Measurements from ENCODE around the gene CENPP. TPM values are rescaled to one million over a fixed set of nuclear protein-coding genes. Genes with fewer than 3 reads are reported as not detected.
"Not testable (repeated sequence)": the region's sequence is repeated elsewhere in the genome, so short reads cannot be mapped to it uniquely, and the experiment has no call there.

The CENPP gene
- polyA plus RNA-seq, 4 donors: 5.2 to 7.3 (median 5.7) TPM

- DNase-seq (ENCODE audit: low read depth in 4 of 4, low spot score in 3 of 4): no peak
Observed at GRCh38 chr9:92608909-92609445, 283.2 kb downstream of the CENPP start.

GRCh38 chr9:92610470-92611420 lies 285.0 kb downstream of the CENPP start:
- no peak for DNase-seq (ENCODE audit: low read depth in 4 of 4, low spot score in 3 of 4)

GRCh38 chr9:92611621-92612285 lies 286.0 kb downstream of the CENPP start:
- no peak for DNase-seq (ENCODE audit: low read depth in 4 of 4, low spot score in 3 of 4)

- no peak for DNase-seq (ENCODE audit: low read depth in 4 of 4, low spot score in 3 of 4)
Observed at GRCh38 chr9:92612292-92612691, 286.5 kb downstream of the CENPP start.

- no peak for DNase-seq (ENCODE audit: low read depth in 4 of 4, low spot score in 3 of 4)
Observed at GRCh38 chr9:92612816-92613215, 287.1 kb downstream of the CENPP start.

GRCh38 chr9:92613268-92614122 lies 287.7 kb downstream of the CENPP start:
- DNase-seq (ENCODE audit: low read depth in 4 of 4, low spot score in 3 of 4): no peak

GRCh38 chr9:92614123-92614510 lies 288.4 kb downstream of the CENPP start:
- DNase-seq (ENCODE audit: low read depth in 4 of 4, low spot score in 3 of 4): no peak

GRCh38 chr9:92614763-92615461 lies 289.2 kb downstream of the CENPP start:
- DNase-seq (ENCODE audit: low read depth in 4 of 4, low spot score in 3 of 4): no peak

GRCh38 chr9:92615790-92616189 lies 290.0 kb downstream of the CENPP start:
- no peak for DNase-seq (ENCODE audit: low read depth in 4 of 4, low spot score in 3 of 4)

- DNase-seq (ENCODE audit: low read depth in 4 of 4, low spot score in 3 of 4): no peak
Observed at GRCh38 chr9:92616199-92616641, 290.5 kb downstream of the CENPP start.

GRCh38 chr9:92616655-92617111 lies 290.9 kb downstream of the CENPP start:
- DNase-seq (ENCODE audit: low read depth in 4 of 4, low spot score in 3 of 4): no peak

GRCh38 chr9:92617195-92617813 lies 291.6 kb downstream of the CENPP start:
- DNase-seq (ENCODE audit: low read depth in 4 of 4, low spot score in 3 of 4): no peak

- DNase-seq (ENCODE audit: low read depth in 4 of 4, low spot score in 3 of 4): no peak
Observed at GRCh38 chr9:92617951-92618510, 292.3 kb downstream of the CENPP start.

- DNase-seq (ENCODE audit: low read depth in 4 of 4, low spot score in 3 of 4): no peak
Observed at GRCh38 chr9:92618633-92619225, 293.0 kb downstream of the CENPP start.

GRCh38 chr9:92619601-92620300 lies 294.0 kb downstream of the CENPP start:
- no peak for DNase-seq (ENCODE audit: low read depth in 4 of 4, low spot score in 3 of 4)

GRCh38 chr9:92620845-92621244 lies 295.1 kb downstream of the CENPP start:
- DNase-seq (ENCODE audit: low read depth in 4 of 4, low spot score in 3 of 4): no peak

- not testable (repeated sequence) for DNase-seq (ENCODE audit: low read depth in 4 of 4, low spot score in 3 of 4)
Observed at GRCh38 chr9:92623936-92624335, 298.2 kb downstream of the CENPP start.

GRCh38 chr9:92626484-92626883 lies 300.7 kb downstream of the CENPP start:
- no peak for DNase-seq (ENCODE audit: low read depth in 4 of 4, low spot score in 3 of 4)

Measured in right renal pelvis (tissue), 4 donors.